ENCODE data around the gene MBOAT2.

The MBOAT2 gene

GRCh38 chr2:8994386-8994785 lies 9.1 kb downstream of the MBOAT2 start:
- no peak overlapping the region for H3K4me2 ChIP-seq (ENCODE audit: low read length)
- H4K20me1 ChIP-seq (ENCODE audit: insufficient read depth, low read length): no peaks in the 10 kb centered on the region
- H3K36me3 ChIP-seq (replicated peaks; ENCODE audit: low read depth, low read length): no peaks in the 10 kb centered on the region
- H3K79me2 ChIP-seq (ENCODE audit: low read length): no peaks in the 10 kb centered on the region
- H3K9me3 ChIP-seq (ENCODE audit: insufficient read depth, low read length): no peaks in the 10 kb centered on the region
- H3K27me3 ChIP-seq (ENCODE audit: low read depth, low read length): peaks cover 16% of the 10 kb centered on the region; the same call in 1 of the 2 replicates
- no peak overlapping the region for H3K27ac ChIP-seq (ENCODE audit: low read length)
- no peaks in the 10 kb centered on the region for H3K4me1 ChIP-seq (ENCODE audit: low read length)
- H2AFZ ChIP-seq (ENCODE audit: low read depth, low read length): no peak overlapping the region
- no peak overlapping the region for H3K4me3 ChIP-seq (ENCODE audit: low read length)
- no peak overlapping the region for H3K9ac ChIP-seq (ENCODE audit: low read length)
- TF ChIP-seq CTCF (IDR thresholded peaks at IDR 0.05; ENCODE audit: low read depth, low read length) (no peak), EZH2phosphoT487 (IDR thresholded peaks at IDR 0.05; ENCODE audit: low read depth) (no peak)

GRCh38 chr2:8993902-8994278 lies 9.6 kb downstream of the MBOAT2 start:
- Histone ChIP-seq H3K27ac (ENCODE audit: low read length) (no peak overlapping the region), H2AFZ (ENCODE audit: low read depth, low read length) (no peak overlapping the region), H3K79me2 (ENCODE audit: low read length) (no peaks in the 10 kb centered on the region), H3K4me1 (ENCODE audit: low read length) (no peaks in the 10 kb centered on the region), H3K27me3 (ENCODE audit: low read depth, low read length) (peaks cover 16% of the 10 kb centered on the region; the same call in 1 of the 2 replicates), H3K36me3 (replicated peaks; ENCODE audit: low read depth, low read length) (no peaks in the 10 kb centered on the region), H3K9me3 (ENCODE audit: insufficient read depth, low read length) (no peaks in the 10 kb centered on the region), H3K4me3 (ENCODE audit: low read length) (no peak overlapping the region), H3K4me2 (ENCODE audit: low read length) (no peak overlapping the region), H3K9ac (ENCODE audit: low read length) (no peak overlapping the region), H4K20me1 (ENCODE audit: insufficient read depth, low read length) (no peaks in the 10 kb centered on the region)
- TF ChIP-seq CTCF (IDR thresholded peaks at IDR 0.05; ENCODE audit: low read depth, low read length) (no peak), EZH2phosphoT487 (IDR thresholded peaks at IDR 0.05; ENCODE audit: low read depth) (no peak)

GRCh38 chr2:8993196-8993901 lies 10.1 kb downstream of the MBOAT2 start:
- Histone ChIP-seq H3K4me3 (ENCODE audit: low read length) (no peak overlapping the region), H3K9ac (ENCODE audit: low read length) (no peak overlapping the region), H2AFZ (ENCODE audit: low read depth, low read length) (no peak overlapping the region), H3K36me3 (replicated peaks; ENCODE audit: low read depth, low read length) (no peaks in the 10 kb centered on the region), H3K27ac (ENCODE audit: low read length) (no peak overlapping the region), H3K79me2 (ENCODE audit: low read length) (no peaks in the 10 kb centered on the region), H3K9me3 (ENCODE audit: insufficient read depth, low read length) (no peaks in the 10 kb centered on the region), H3K4me2 (ENCODE audit: low read length) (no peak overlapping the region), H3K4me1 (ENCODE audit: low read length) (no peaks in the 10 kb centered on the region), H3K27me3 (ENCODE audit: low read depth, low read length) (peaks cover 16% of the 10 kb centered on the region; the same call in 1 of the 2 replicates), H4K20me1 (ENCODE audit: insufficient read depth, low read length) (no peaks in the 10 kb centered on the region)
- TF ChIP-seq EZH2phosphoT487 (IDR thresholded peaks at IDR 0.05; ENCODE audit: low read depth) (no peak), CTCF (IDR thresholded peaks at IDR 0.05; ENCODE audit: low read depth, low read length) (no peak)

- no peak overlapping the region for H3K27ac ChIP-seq (ENCODE audit: low read length)
- H3K79me2 ChIP-seq (ENCODE audit: low read length): no peaks in the 10 kb centered on the region
- no peaks in the 10 kb centered on the region for H3K36me3 ChIP-seq (replicated peaks; ENCODE audit: low read depth, low read length)
These were observed 10.8 kb downstream of the MBOAT2 start for GRCh38 chr2:8992643-8993042.

More at GRCh38 chr2:8992643-8993042, 10.8 kb downstream of the MBOAT2 start:
- Histone ChIP-seq H3K27me3 (ENCODE audit: low read depth, low read length) (peaks cover 16% of the 10 kb centered on the region; the same call in 1 of the 2 replicates), H3K9ac (ENCODE audit: low read length) (no peak overlapping the region), H4K20me1 (ENCODE audit: insufficient read depth, low read length) (no peaks in the 10 kb centered on the region), H3K9me3 (ENCODE audit: insufficient read depth, low read length) (no peaks in the 10 kb centered on the region), H3K4me2 (ENCODE audit: low read length) (no peak overlapping the region), H3K4me1 (ENCODE audit: low read length) (no peaks in the 10 kb centered on the region), H3K4me3 (ENCODE audit: low read length) (no peak overlapping the region), H2AFZ (ENCODE audit: low read depth, low read length) (no peak overlapping the region)
- TF ChIP-seq EZH2phosphoT487 (IDR thresholded peaks at IDR 0.05; ENCODE audit: low read depth) (no peak), CTCF (IDR thresholded peaks at IDR 0.05; ENCODE audit: low read depth, low read length) (no peak)

Data from OCI-LY3 (cell line).